HPDE6-E6E7 (cell line): ENCODE measurements around the gene ASXL1.

Experiments
- DNase-seq: peaks from one replicate; pipeline ENCODE4 v3.0.0; 2011; ENCODE audit warnings: missing footprints; ENCODE audit errors: extremely low spot score

Gene ASXL1

DNA sequence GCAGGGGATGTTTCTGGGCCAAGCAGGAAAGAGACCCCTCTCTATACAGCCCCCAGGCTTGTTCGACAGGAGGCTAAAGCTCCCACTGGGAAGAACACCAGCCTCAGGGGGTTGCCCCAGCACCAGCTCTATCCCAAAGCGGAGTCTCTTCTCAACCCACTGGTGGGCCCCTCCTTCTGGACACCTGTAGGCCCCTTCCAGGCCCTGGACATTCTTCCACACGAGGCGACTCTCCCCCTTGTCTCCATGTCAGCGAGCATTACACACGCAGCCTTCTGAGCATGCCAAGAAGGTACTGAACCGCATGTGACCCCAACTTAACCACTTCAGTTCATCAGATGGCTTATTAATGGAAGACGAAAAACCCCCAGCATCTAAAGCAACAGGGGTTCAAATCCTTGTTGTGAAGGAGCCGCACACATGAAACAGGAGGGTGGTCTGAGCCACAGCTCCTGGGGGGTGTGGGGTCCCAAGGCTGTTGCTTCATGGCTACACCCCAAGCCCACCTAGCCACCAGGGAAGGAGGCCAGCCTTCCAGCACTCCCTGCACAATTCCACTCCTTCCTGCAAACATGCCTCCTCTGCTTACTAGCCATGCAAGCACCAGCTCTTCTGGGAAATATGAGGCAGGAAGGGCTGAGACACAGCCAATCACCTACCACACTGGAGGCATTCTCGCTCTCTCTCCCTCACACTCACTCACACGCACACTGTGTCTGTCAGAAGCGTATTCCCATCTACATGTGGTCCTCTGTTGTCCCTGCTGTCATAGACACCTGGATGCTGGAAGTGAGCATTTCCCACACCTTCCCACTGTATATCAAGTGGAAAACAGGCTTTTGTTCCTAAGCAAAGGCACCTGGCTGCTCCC, 122.5 kb downstream of the ASXL1 start:
- no peak for DNase-seq

- DNase-seq = no peak
These were observed 123.4 kb downstream of the ASXL1 start for GRCh38 chr20:32481311-32482142.

DNA sequence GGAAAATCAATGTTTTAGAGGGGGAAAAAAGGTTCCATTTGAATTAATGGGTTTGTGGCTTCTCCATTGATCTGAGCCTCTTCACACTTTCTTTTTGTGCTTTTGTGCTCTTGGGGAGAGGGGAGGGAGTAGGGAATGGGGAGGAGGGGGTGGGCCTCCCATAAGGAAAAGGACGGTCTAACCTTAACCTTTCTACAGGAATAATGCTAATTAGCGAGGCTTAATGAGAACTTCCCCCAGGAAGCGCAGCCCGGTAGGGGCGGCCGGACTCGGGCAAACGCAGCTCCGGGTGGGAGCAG, 124.0 kb downstream of the ASXL1 start:
- DNase-seq = no peak

DNA sequence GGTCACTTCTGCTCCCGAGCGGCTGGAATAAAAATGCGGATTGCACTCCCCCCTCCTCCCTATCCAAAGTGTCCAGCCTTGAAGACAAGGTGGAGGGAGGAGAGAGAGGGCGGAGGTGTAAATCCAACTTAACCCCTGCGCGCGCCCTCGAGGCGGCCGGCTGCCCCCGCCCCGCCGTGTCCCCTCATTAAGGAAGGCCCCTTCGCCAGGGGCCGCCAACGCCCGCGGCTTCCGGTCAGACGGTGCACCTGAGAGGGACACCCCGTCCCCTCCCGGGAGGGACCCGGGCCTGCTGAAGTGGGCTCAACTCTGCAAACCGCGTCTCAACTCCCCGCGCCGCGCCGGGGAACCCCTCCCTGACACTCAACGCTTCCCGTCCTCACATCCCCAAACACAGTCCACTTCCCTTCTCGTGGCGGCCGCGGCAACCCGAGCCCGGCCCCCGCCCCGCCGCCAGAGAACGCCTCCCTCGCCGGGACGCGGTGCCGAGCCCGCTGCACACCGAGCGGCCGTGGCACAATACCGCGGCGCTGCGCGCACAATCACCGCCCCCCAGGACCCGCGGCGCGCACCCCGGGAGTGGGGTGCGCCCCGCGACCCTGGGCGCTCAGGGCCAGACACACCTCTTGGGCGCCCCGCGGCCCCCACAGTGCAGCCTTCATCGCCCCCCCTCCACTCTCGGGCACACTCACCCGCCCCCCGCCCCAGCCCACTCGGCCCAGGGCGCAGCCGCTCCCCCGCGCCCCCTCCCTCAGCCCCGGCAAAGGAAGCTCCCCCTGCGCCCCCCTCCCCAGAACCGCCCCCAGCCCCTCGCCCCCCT, 124.5 kb downstream of the ASXL1 start:
- no peak for DNase-seq

GRCh38 chr20:32483351-32484224, 125.5 kb downstream of the ASXL1 start:
- peak; percentile 87 for DNase-seq

- DNase-seq = no peak
These were observed 126.3 kb downstream of the ASXL1 start for GRCh38 chr20:32484225-32484957.

DNA sequence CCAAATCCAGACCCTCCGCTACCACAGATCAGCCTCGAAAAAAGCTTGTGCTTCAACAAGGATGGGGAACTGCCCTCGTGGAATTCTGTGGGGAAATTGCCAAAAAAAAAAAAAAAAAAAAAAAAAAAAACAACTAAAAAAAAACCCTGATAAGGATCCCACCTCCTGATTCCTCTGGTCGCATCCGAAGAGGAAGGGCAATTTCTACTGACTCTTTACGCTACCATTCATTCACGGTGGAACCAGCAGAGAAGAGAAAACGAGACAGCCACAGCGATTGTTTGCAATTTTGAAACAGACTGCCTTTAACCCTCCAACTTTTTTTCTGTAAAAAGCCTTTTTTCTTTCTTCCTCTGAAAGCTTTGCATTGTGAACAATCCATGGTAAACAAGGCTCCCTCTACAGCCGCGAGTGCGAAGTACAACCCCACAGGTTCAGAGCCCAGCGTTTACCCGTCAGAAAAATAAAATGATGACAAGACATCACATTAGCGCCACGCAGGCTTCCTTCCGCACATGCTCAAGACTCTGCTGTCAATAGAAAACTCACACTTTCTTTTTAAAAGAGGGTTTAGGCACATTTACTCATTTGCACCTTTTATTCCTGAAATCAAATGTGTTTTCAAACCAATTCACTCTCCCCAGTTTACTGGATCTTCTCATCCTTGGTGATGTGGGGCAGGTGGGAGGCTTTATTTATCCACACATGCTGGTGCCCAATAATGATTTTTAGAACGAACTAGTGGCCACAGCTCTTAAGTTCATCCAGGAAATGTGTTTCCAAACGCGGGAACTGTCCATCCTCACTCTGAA, 127.0 kb downstream of the ASXL1 start:
- DNase-seq = peak; percentile 80

GRCh38 chr20:32485770-32486478, 127.8 kb downstream of the ASXL1 start:
- DNase-seq = no peak

- DNase-seq = no peak
These were observed 129.2 kb downstream of the ASXL1 start for GRCh38 chr20:32487381-32487780.

- no peak for DNase-seq
These were observed 130.1 kb downstream of the ASXL1 start for GRCh38 chr20:32488066-32488838.
